ENCODE data around the gene DNAJC5. TPM values are rescaled to one million over a fixed set of nuclear protein-coding genes. Genes with fewer than 3 reads are reported as not detected.
A peak's percentile ranks its signal among the peaks of the same experiment; 100 is the strongest.
"Not testable (repeated sequence)": the region's sequence is repeated elsewhere in the genome, so short reads cannot be mapped to it uniquely, and the experiment has no call there.

DNAJC5 gene
- total and polyA plus RNA-seq, 2 experiments from 2014 or later, result 9.4 to 37.7 TPM

DNA sequence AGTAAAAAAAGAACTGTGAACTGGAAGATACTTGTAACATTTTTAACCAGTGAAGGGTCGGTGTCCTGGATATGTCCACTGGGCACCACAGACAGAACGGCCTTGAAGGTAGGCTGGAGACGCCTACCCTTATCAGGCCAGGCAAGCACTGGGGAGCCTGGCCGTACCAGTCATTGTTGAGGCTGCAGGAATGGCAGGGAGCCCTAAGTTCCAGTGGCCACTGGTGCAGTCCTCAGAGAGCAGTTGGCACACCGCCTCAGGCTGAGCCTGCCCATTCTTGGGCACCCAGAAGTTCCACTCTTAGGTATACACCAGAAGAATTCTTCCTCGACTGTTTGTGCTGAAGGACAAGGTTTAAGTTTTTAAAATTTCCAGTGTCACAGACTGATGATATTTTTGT lies 20.5 kb downstream of the DNAJC5 start:
- TF ChIP-seq, protein P1, sequence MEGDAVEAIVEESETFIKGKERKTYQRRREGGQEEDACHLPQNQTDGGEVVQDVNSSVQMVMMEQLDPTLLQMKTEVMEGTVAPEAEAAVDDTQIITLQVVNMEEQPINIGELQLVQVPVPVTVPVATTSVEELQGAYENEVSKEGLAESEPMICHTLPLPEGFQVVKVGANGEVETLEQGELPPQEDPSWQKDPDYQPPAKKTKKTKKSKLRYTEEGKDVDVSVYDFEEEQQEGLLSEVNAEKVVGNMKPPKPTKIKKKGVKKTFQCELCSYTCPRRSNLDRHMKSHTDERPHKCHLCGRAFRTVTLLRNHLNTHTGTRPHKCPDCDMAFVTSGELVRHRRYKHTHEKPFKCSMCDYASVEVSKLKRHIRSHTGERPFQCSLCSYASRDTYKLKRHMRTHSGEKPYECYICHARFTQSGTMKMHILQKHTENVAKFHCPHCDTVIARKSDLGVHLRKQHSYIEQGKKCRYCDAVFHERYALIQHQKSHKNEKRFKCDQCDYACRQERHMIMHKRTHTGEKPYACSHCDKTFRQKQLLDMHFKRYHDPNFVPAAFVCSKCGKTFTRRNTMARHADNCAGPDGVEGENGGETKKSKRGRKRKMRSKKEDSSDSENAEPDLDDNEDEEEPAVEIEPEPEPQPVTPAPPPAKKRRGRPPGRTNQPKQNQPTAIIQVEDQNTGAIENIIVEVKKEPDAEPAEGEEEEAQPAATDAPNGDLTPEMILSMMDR (IDR thresholded peaks at IDR 0.05; ENCODE audit: low read depth, low read length), result no peak
- no peaks in the 10 kb centered on the region for H3K9me3 ChIP-seq (ENCODE audit: low read depth)
- no peaks in the 10 kb centered on the region for H3K27me3 ChIP-seq
- no peak overlapping the region for H3K27ac ChIP-seq
- H3K36me3 ChIP-seq, result no peaks in the 10 kb centered on the region
- H3K4me3 ChIP-seq, result no peak overlapping the region
- DNase-seq (ENCODE audit: low read depth in 1 of 2, low spot score in 1 of 2), result no peak
- H3K4me1 ChIP-seq (ENCODE audit: low read depth), result no peaks in the 10 kb centered on the region

DNA sequence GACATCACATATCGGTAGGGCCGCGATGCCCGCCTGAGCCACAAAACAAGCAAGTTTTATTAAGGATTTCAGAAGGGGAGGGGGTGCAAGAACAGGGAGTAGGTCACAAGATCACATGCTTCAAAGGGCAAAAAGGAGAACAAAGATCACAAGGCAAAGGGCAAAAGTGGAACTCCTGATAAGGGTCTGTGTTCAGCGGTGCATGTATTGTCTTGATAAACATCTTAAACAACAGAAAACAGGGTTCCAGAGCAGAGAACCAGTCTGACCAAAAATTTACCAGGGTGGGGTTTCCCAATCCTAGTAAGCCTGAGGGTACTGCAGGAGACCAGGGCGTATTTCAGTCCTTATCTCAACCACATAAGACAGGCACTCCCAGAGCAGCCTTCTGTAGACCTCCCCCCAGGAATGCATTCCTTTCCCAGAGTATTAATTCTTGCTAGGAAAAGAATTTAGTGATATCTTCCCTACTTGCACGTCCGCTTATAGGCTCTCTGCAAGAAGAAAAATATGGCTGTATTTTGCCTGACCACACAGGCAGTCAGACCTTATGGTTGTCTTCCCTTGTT lies 21.5 kb downstream of the DNAJC5 start:
- H3K9me3 ChIP-seq (ENCODE audit: low read depth), result not testable (repeated sequence)

DNA sequence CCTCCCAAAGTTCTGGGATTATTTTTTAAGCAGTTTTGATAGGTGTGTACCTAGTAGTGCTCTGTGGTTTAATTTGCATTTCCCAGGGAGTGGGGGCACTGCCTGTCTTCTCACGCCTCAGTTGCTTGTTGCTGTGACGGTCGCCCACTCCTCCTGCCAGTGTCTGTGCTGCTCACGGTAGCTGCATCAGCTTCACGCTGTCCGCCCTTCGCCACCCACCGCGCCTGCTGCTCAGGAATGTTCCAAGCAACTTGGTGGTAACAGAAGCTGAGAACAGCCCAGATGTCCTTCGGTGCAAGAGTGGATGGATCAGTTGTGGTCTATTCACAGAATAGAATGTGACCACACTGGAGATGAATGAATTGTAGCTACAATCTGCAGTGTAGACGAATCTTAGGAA lies 22.9 kb downstream of the DNAJC5 start:
- H3K27me3 ChIP-seq, result no peaks in the 10 kb centered on the region
- H3K9me3 ChIP-seq (ENCODE audit: low read depth), result no peaks in the 10 kb centered on the region
- H3K27ac ChIP-seq, result no peak overlapping the region
- TF ChIP-seq, protein P1 (IDR thresholded peaks at IDR 0.05; ENCODE audit: low read depth, low read length), result no peak
- DNase-seq (ENCODE audit: low read depth in 1 of 2, low spot score in 1 of 2), result no peak
- H3K36me3 ChIP-seq, result no peaks in the 10 kb centered on the region
- no peak overlapping the region for H3K4me3 ChIP-seq
- no peaks in the 10 kb centered on the region for H3K4me1 ChIP-seq (ENCODE audit: low read depth)

More for the DNA sequence above, 21.5 kb downstream of the DNAJC5 start:
- not testable (repeated sequence) for H3K27ac ChIP-seq; H3K36me3 ChIP-seq; H3K4me3 ChIP-seq; H3K27me3 ChIP-seq; H3K4me1 ChIP-seq (ENCODE audit: low read depth)
- peak in 1 of 2 donors; percentile 23 for DNase-seq (ENCODE audit: low read depth in 1 of 2, low spot score in 1 of 2)

DNA sequence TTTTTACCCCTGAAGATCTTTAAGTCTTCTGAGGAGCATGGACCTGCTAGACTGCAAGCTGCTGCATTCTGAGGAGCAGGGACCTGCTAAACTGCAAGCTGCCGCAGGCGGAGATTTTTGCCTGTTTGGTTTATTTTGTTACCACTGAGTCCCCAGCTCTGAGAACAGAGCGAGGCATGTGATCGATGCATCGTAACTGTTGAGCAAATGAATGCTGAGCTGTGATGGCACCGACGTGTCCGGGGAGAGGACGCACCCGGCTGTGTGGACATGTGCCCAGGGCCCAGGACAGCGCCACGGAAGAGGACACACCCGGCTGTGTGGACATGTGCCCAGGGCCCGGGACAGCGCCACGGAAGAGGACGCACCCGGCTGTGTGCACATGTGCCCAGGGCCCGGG lies 24.2 kb downstream of the DNAJC5 start:
- Histone ChIP-seq H3K4me1 (ENCODE audit: low read depth) (no peaks in the 10 kb centered on the region), H3K27me3 (no peaks in the 10 kb centered on the region), H3K27ac (no peak overlapping the region), H3K36me3 (no peaks in the 10 kb centered on the region), H3K4me3 (no peak overlapping the region), H3K9me3 (ENCODE audit: low read depth) (no peaks in the 10 kb centered on the region)
- TF ChIP-seq, protein P1 (IDR thresholded peaks at IDR 0.05; ENCODE audit: low read depth, low read length), result no peak
- DNase-seq (ENCODE audit: low read depth in 1 of 2, low spot score in 1 of 2), result no peak

DNA sequence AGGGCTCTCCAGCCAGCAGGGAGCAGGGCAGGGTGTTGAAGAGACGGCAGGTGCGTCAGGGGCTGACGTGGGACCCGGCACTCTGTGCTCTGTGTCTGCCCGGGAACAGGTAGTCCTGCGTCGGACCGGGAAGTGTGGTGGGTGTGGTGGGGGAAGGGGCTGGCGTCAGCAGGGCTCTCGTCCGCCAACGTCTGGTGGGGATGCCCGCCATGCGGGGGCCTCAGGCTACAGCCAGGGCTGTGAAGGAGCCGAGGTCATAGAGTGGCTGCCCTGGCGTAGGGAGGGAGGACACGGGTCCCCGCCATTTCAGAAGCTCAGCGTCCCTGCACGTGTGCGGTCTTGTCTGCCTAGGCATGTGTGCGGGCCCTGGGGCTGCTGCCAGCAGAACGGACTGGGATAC lies 25.3 kb downstream of the DNAJC5 start:
- Histone ChIP-seq H3K4me1 (ENCODE audit: low read depth) (no peaks in the 10 kb centered on the region), H3K27me3 (no peaks in the 10 kb centered on the region), H3K4me3 (no peak overlapping the region), H3K36me3 (no peaks in the 10 kb centered on the region), H3K9me3 (ENCODE audit: low read depth) (no peaks in the 10 kb centered on the region), H3K27ac (no peak overlapping the region)
- TF ChIP-seq, protein P1 (IDR thresholded peaks at IDR 0.05; ENCODE audit: low read depth, low read length), result no peak
- no peak for DNase-seq (ENCODE audit: low read depth in 1 of 2, low spot score in 1 of 2)

DNA sequence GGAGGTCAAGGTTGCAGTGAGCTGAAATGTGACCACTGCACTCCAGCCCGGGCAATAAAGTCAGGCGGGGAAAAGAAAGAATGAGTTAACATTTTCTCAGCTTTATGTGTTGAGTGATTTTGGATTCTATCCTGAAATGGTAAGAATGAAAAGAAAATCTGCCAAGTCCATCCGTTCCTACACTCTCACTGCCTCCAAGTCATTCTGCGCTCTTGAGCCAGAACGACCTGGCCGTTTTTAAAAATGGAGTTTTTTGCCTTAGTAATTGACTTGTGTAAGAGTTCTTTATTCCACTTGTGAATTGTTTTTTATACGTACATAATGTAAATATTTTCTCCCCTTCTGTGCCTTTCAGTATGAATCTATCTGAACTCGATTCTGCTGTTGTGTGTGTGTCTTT lies 28.7 kb downstream of the DNAJC5 start:
- Histone ChIP-seq H3K36me3 (peaks cover 5% of the 10 kb centered on the region), H3K27me3 (no peaks in the 10 kb centered on the region), H3K27ac (no peak overlapping the region), H3K4me1 (ENCODE audit: low read depth) (no peaks in the 10 kb centered on the region), H3K4me3 (no peak overlapping the region), H3K9me3 (ENCODE audit: low read depth) (no peaks in the 10 kb centered on the region)
- peak in 1 of 2 donors; percentile 33 for DNase-seq (ENCODE audit: low read depth in 1 of 2, low spot score in 1 of 2)
- TF ChIP-seq, protein P1 (IDR thresholded peaks at IDR 0.05; ENCODE audit: low read depth, low read length), result no peak

Measured in cardiac muscle cell (in vitro differentiated cells and primary cell).